HepG2 (cell line): ENCODE data around the gene REEP2. TPM values are rescaled to one million over a fixed set of nuclear protein-coding genes. Genes with fewer than 3 reads are reported as not detected.

Experiments used
- ETV5 ChIP-seq: IDR thresholded peaks from 2 replicates; pipeline ENCODE4 v1.6.1; 2018; ENCODE audit warnings: missing biosample characterization, missing genetic modification reagents, inconsistent platforms, borderline replicate concordance
- KMT2B ChIP-seq: IDR thresholded peaks from 2 replicates; pipeline ENCODE4 v1.6.1; 2016; ENCODE audit warnings: missing genetic modification reagents, missing compliant biosample characterization
- YEATS4 ChIP-seq: sonication (generic); formaldehyde crosslinking; IDR thresholded peaks from 2 replicates; pipeline ENCODE4 v1.4.0; 2020; ENCODE audit warnings: missing genetic modification reagents, borderline replicate concordance
- ZMYM4 ChIP-seq: sonication (generic); formaldehyde crosslinking; IDR thresholded peaks from 2 replicates; pipeline ENCODE4 v1.8.1; 2023; ENCODE audit warnings: mild to moderate bottlenecking, missing genetic modification reagents
- ZNF124 ChIP-seq: sonication (generic); formaldehyde crosslinking; IDR thresholded peaks from 2 replicates; pipeline ENCODE4 v1.4.0; 2020; ENCODE audit warnings: missing genetic modification reagents
- polyA plus RNA-seq, 8 experiments: library from polyadenylated mRNA; depleted of rRNA in 3 of 8; stranded (reverse) in 7 of 8; unstranded in 1 of 8; fragments of >200 nt; fragmentation: Illumina TruSeq in 4 of 8; extraction: Trizol in 4 of 8; gene quantifications; 2 replicates each; pipeline versions ENCODE4 v1.2.1 to v1.2.3, GENCODE V29; 2011 to 2016; ENCODE audit warnings: low read depth in 4 of 8, missing spikeins in 1 of 8, mixed read lengths in 1 of 8; ENCODE audit not compliant: insufficient read depth in 1 of 8
- total RNA-seq, 5 experiments: library from RNA; depleted of rRNA; stranded (reverse); fragments of >200 nt; fragmentation: Illumina TruSeq; extraction: Trizol; gene quantifications; 2 replicates each; pipeline ENCODE4 v1.2.3, GENCODE V29; 2016; ENCODE audit warnings: low read depth in 1 of 5
- TF ChIP-seq, protein P1 (sequence below): sonication (generic); formaldehyde crosslinking; IDR thresholded peaks from 2 replicates; pipeline ENCODE4 v1.4.0; 2020; ENCODE audit warnings: mild to moderate bottlenecking, missing genetic modification reagents
- TF ChIP-seq, protein P2 (sequence below): sonication (generic); formaldehyde crosslinking; IDR thresholded peaks from 2 replicates; pipeline ENCODE4 v1.4.0; 2020; ENCODE audit warnings: missing genetic modification reagents
- TF ChIP-seq, protein P3 (sequence below): sonication (generic); formaldehyde crosslinking; IDR thresholded peaks from 2 replicates; pipeline ENCODE4 v1.8.0; 2022; ENCODE audit warnings: low read depth, missing genetic modification reagents
- TF ChIP-seq, protein P4 (sequence below): sonication (generic); formaldehyde crosslinking; IDR thresholded peaks from 2 replicates; pipeline ENCODE4 v1.5.0; 2020; ENCODE audit warnings: mild to moderate bottlenecking, missing genetic modification reagents, borderline replicate concordance
- TF ChIP-seq, protein P5 (sequence below), 2 experiments: sonication (generic) in 1 of 2; formaldehyde crosslinking in 1 of 2; IDR thresholded peaks; 2 replicates each; pipeline versions ENCODE4 v1.4.0 to v1.6.1; 2016 to 2020; ENCODE audit warnings: borderline replicate concordance in 1 of 2, low read depth in 1 of 2, mild to moderate bottlenecking in 1 of 2, missing genetic modification reagents in 1 of 2

Gene REEP2
- total and polyA plus RNA-seq, 2 of the 13 experiments (the other 11 are each of a cell fraction or from before 2014, with no cell fraction given) = 5.3 to 7.8 TPM

DNA sequence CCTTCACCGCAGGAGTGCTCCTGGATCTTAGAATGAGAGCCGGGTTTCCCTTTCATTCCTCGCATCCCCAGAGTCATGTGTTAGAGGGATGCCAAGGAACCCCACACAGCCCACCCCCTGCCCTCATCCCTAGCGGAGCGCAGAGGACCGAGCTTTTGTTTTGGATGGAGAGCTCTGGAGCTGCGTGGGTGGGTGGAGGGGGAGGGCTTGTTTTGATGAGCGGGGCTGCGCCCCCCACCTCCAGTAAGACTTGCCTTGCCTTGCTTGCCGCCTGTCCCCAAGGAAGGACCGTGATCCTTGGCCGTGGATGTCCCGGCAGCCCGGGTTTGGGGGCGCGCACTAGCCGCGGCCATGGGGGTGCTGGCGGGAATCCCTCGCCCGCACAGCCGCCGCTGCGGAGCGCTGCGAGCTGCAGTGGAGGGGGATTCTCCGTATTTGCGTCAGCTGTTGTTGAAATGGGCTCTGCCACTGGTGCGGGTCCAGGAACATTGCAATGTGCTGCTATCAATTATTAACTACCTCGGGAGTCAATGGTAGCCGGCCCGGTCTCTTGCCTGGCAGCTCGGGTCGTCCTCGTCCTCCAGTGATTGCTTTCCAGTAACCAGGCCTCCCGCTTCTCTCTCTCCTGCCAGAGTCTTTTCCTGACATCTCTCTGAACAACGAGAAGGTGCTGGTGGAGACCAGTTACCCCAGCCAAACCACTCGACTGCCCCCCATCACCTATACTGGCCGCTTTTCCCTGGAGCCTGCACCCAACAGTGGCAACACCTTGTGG is 27.5 kb downstream of the REEP2 start (continued):
- TF ChIP-seq, protein P1, sequence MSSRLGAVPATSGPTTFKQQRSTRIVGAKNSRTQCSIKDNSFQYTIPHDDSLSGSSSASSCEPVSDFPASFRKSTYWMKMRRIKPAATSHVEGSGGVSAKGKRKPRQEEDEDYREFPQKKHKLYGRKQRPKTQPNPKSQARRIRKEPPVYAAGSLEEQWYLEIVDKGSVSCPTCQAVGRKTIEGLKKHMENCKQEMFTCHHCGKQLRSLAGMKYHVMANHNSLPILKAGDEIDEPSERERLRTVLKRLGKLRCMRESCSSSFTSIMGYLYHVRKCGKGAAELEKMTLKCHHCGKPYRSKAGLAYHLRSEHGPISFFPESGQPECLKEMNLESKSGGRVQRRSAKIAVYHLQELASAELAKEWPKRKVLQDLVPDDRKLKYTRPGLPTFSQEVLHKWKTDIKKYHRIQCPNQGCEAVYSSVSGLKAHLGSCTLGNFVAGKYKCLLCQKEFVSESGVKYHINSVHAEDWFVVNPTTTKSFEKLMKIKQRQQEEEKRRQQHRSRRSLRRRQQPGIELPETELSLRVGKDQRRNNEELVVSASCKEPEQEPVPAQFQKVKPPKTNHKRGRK (CRISPR knock-in tag) = no peak
- TF ChIP-seq, protein P2, sequence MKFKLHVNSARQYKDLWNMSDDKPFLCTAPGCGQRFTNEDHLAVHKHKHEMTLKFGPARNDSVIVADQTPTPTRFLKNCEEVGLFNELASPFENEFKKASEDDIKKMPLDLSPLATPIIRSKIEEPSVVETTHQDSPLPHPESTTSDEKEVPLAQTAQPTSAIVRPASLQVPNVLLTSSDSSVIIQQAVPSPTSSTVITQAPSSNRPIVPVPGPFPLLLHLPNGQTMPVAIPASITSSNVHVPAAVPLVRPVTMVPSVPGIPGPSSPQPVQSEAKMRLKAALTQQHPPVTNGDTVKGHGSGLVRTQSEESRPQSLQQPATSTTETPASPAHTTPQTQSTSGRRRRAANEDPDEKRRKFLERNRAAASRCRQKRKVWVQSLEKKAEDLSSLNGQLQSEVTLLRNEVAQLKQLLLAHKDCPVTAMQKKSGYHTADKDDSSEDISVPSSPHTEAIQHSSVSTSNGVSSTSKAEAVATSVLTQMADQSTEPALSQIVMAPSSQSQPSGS (CRISPR knock-in tag) = no peak
- TF ChIP-seq ZNF124 = 0 out of 2 replicates have a peak, but pooled peaks have one; percentile 61
- no peak for TF ChIP-seq ZMYM4
- TF ChIP-seq, protein P3, sequence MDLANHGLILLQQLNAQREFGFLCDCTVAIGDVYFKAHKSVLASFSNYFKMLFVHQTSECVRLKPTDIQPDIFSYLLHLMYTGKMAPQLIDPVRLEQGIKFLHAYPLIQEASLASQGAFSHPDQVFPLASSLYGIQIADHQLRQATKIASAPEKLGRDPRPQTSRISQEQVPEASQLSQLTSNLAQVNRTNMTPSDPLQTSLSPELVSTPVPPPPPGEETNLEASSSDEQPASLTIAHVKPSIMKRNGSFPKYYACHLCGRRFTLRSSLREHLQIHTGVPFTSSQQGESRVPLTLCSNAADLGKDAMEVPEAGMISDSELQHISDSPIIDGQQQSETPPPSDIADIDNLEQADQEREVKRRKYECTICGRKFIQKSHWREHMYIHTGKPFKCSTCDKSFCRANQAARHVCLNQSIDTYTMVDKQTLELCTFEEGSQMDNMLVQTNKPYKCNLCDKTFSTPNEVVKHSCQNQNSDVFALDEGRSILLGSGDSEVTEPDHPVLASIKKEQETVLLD (CRISPR knock-in tag) = no peak
- TF ChIP-seq, protein P4, sequence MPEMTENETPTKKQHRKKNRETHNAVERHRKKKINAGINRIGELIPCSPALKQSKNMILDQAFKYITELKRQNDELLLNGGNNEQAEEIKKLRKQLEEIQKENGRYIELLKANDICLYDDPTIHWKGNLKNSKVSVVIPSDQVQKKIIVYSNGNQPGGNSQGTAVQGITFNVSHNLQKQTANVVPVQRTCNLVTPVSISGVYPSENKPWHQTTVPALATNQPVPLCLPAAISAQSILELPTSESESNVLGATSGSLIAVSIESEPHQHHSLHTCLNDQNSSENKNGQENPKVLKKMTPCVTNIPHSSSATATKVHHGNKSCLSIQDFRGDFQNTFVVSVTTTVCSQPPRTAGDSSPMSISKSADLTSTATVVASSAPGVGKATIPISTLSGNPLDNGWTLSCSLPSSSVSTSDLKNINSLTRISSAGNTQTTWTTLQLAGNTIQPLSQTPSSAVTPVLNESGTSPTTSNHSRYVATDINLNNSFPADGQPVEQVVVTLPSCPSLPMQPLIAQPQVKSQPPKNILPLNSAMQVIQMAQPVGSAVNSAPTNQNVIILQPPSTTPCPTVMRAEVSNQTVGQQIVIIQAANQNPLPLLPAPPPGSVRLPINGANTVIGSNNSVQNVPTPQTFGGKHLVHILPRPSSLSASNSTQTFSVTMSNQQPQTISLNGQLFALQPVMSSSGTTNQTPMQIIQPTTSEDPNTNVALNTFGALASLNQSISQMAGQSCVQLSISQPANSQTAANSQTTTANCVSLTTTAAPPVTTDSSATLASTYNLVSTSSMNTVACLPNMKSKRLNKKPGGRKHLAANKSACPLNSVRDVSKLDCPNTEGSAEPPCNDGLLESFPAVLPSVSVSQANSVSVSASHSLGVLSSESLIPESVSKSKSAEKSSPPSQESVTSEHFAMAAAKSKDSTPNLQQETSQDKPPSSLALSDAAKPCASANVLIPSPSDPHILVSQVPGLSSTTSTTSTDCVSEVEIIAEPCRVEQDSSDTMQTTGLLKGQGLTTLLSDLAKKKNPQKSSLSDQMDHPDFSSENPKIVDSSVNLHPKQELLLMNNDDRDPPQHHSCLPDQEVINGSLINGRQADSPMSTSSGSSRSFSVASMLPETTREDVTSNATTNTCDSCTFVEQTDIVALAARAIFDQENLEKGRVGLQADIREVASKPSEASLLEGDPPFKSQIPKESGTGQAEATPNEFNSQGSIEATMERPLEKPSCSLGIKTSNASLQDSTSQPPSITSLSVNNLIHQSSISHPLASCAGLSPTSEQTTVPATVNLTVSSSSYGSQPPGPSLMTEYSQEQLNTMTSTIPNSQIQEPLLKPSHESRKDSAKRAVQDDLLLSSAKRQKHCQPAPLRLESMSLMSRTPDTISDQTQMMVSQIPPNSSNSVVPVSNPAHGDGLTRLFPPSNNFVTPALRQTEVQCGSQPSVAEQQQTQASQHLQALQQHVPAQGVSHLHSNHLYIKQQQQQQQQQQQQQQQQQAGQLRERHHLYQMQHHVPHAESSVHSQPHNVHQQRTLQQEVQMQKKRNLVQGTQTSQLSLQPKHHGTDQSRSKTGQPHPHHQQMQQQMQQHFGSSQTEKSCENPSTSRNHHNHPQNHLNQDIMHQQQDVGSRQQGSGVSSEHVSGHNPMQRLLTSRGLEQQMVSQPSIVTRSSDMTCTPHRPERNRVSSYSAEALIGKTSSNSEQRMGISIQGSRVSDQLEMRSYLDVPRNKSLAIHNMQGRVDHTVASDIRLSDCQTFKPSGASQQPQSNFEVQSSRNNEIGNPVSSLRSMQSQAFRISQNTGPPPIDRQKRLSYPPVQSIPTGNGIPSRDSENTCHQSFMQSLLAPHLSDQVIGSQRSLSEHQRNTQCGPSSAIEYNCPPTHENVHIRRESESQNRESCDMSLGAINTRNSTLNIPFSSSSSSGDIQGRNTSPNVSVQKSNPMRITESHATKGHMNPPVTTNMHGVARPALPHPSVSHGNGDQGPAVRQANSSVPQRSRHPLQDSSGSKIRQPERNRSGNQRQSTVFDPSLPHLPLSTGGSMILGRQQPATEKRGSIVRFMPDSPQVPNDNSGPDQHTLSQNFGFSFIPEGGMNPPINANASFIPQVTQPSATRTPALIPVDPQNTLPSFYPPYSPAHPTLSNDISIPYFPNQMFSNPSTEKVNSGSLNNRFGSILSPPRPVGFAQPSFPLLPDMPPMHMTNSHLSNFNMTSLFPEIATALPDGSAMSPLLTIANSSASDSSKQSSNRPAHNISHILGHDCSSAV = no peak
- TF ChIP-seq ETV5 (CRISPR knock-in tag) = no peak
- no peak for TF ChIP-seq YEATS4 (CRISPR knock-in tag)
- TF ChIP-seq KMT2B (CRISPR knock-in tag) = peak; percentile 19; the same call in 1 of the 2 replicates
- TF ChIP-seq, protein P5, sequence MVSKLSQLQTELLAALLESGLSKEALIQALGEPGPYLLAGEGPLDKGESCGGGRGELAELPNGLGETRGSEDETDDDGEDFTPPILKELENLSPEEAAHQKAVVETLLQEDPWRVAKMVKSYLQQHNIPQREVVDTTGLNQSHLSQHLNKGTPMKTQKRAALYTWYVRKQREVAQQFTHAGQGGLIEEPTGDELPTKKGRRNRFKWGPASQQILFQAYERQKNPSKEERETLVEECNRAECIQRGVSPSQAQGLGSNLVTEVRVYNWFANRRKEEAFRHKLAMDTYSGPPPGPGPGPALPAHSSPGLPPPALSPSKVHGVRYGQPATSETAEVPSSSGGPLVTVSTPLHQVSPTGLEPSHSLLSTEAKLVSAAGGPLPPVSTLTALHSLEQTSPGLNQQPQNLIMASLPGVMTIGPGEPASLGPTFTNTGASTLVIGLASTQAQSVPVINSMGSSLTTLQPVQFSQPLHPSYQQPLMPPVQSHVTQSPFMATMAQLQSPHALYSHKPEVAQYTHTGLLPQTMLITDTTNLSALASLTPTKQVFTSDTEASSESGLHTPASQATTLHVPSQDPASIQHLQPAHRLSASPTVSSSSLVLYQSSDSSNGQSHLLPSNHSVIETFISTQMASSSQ (IDR thresholded peaks at IDR 0.05; ENCODE audit: low read depth) = peak; percentile 87
- TF ChIP-seq, protein P5 (CRISPR knock-in tag; IDR thresholded peaks at IDR 0.05; ENCODE audit: borderline replicate concordance) = peak; percentile 95
